SK-N-MC (cell line): ENCODE data around the gene SNAI3.

Source experiments
- EZH2 ChIP-seq: fragments of 200-600 bp; sonication (generic); IDR thresholded peaks from one replicate; pipeline ENCODE4 v1.6.1; 2017; ENCODE audit warnings: antibody characterized with exemption
- POLR2AphosphoS5 ChIP-seq: IDR thresholded peaks from 2 replicates; pipeline ENCODE4 v1.6.1; 2012; ENCODE audit warnings: mild to moderate bottlenecking, low read depth, low read length, borderline replicate concordance

DNA sequence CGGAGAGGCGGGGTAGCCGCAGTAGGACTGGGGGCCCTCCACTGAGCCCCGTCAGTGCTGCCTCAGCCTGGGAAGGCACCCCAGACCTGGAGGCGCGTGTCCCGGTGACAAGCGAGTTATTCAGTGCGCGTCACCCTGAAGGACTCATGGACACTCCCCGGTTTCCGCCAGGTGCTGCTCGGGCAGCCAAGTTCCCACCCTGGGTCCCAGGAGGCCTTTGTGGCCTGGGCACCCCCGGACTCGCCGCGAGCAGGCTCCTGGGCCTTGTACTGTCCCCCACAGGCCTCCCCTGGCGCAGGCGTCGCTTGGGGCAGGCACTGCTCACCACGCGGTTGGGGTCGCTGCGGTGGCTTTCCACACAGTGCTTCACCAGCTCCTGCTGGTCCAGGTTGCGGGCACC lies 12.3 kb upstream of the SNAI3 start:
- no peak for TF ChIP-seq POLR2AphosphoS5
- no peak for TF ChIP-seq EZH2
